Upper lobe of right lung (tissue), 1 donor: ENCODE measurements around the gene LMLN. TPM values are rescaled to one million over a fixed set of nuclear protein-coding genes. Genes with fewer than 3 reads are reported as not detected.

Experiments used
- ATAC-seq: fragments of 200-7000 bp; cut with Tn5 transposase; one replicate; pipeline ENCODE4 v1.9.1; 2020; ENCODE audit warnings: mild to moderate bottlenecking, moderate library complexity
- DNase-seq: peaks from one replicate; pipeline ENCODE4 v3.0.0-alpha.2; 2020
- H3K27ac ChIP-seq: fragments of 200-600 bp; one replicate; pipeline ENCODE4 v1.8.0; 2022
- H3K27me3 ChIP-seq: fragments of 200-600 bp; one replicate; pipeline ENCODE4 v1.8.0; 2022; ENCODE audit warnings: mild to moderate bottlenecking
- H3K36me3 ChIP-seq: fragments of 200-600 bp; one replicate; pipeline ENCODE4 v1.8.0; 2022
- H3K4me1 ChIP-seq: fragments of 200-600 bp; one replicate; pipeline ENCODE4 v1.8.0; 2022
- H3K4me3 ChIP-seq: fragments of 200-600 bp; one replicate; pipeline ENCODE4 v1.8.0; 2022; ENCODE audit warnings: mild to moderate bottlenecking
- H3K9me3 ChIP-seq: fragments of 200-600 bp; one replicate; pipeline ENCODE4 v1.8.0; 2022
- CTCF ChIP-seq: fragments of 200-600 bp; IDR thresholded peaks from one replicate; pipeline ENCODE4 v1.8.0; 2022; ENCODE audit warnings: antibody characterized with exemption
- intact Hi-C: fragments of 100-400 bp; cut with DNase I; formaldehyde crosslinking; loops from one replicate; pipeline ENCODE4 v1.11.0; 2022
- total RNA-seq: library from RNA; stranded (reverse); fragmentation: NEBNext Ultra II Directional; extraction: Animal tissue kit (Norgen Biotek cat#: 25700); gene quantifications from one replicate; pipeline ENCODE4 v1.2.1, GENCODE V29; 2021
- donor health status: DM: no; HTN: yes; CAD: no; lungs with severe emphysema.

Gene LMLN
- total RNA-seq, 1 donor from 2014 or later, result 7.3 TPM

- no peak for ATAC-seq
- TF ChIP-seq CTCF, result no peak
- H3K4me3 ChIP-seq, result no peak overlapping the region
- no peak for DNase-seq
- H3K9me3 ChIP-seq, result no peaks in the 10 kb centered on the region
- H3K27me3 ChIP-seq, result no peaks in the 10 kb centered on the region
- no peak overlapping the region for H3K27ac ChIP-seq
- no peaks in the 10 kb centered on the region for H3K4me1 ChIP-seq
- intact Hi-C loops, result no loop called here
- H3K36me3 ChIP-seq, result no peaks in the 10 kb centered on the region
Measured at GRCh38 chr3:197936819-197937384, 23.1 kb upstream of the LMLN start.

GRCh38 chr3:197940745-197941384 is 19.2 kb upstream of the LMLN start:
- H3K4me3 ChIP-seq, result no peak overlapping the region
- H3K4me1 ChIP-seq, result no peaks in the 10 kb centered on the region
- intact Hi-C loops, result no loop called here
- no peaks in the 10 kb centered on the region for H3K27me3 ChIP-seq
- no peak for TF ChIP-seq CTCF
- H3K27ac ChIP-seq, result no peak overlapping the region
- ATAC-seq (no peak), DNase-seq (no peak)
- H3K36me3 ChIP-seq, result no peaks in the 10 kb centered on the region
- H3K9me3 ChIP-seq, result no peaks in the 10 kb centered on the region

- intact Hi-C loops, result no loop called here
- Histone ChIP-seq H3K27ac (no peak overlapping the region), H3K4me1 (no peaks in the 10 kb centered on the region), H3K9me3 (no peaks in the 10 kb centered on the region), H3K4me3 (no peak overlapping the region), H3K36me3 (no peaks in the 10 kb centered on the region), H3K27me3 (no peaks in the 10 kb centered on the region)
- DNase-seq (no peak), ATAC-seq (peak; percentile 56)
- peak; percentile 71 for TF ChIP-seq CTCF
Measured at GRCh38 chr3:197942956-197943556, 17.0 kb upstream of the LMLN start.

GRCh38 chr3:197949191-197949777 is 10.7 kb upstream of the LMLN start:
- DNase-seq (no peak), ATAC-seq (no peak)
- no peaks in the 10 kb centered on the region for H3K27me3 ChIP-seq
- H3K4me1 ChIP-seq, result peaks cover 34% of the 10 kb centered on the region
- H3K36me3 ChIP-seq, result peaks cover 32% of the 10 kb centered on the region
- H3K4me3 ChIP-seq, result peak overlapping the region; percentile 70
- intact Hi-C loops, result no loop called here
- TF ChIP-seq CTCF, result no peak
- no peaks in the 10 kb centered on the region for H3K9me3 ChIP-seq
- peak overlapping the region; percentile 92 for H3K27ac ChIP-seq

- peaks cover 34% of the 10 kb centered on the region for H3K4me1 ChIP-seq
- peaks cover 39% of the 10 kb centered on the region for H3K36me3 ChIP-seq
- intact Hi-C loops, result no loop called here
- DNase-seq, result peak; percentile 92
- H3K27ac ChIP-seq, result peak within 1 kb of the TSS; percentile 92
- peak within 1 kb of the TSS; percentile 70 for H3K4me3 ChIP-seq
- no peak for TF ChIP-seq CTCF
- H3K9me3 ChIP-seq, result no peaks in the 10 kb centered on the region
- ATAC-seq, result peak; percentile 94
- no peaks in the 10 kb centered on the region for H3K27me3 ChIP-seq
Measured at GRCh38 chr3:197949778-197950676, 10.0 kb upstream of the LMLN start, which contains the start of gene RPL35A. Gene RPL35A, plus strand, starts transcription at chr3:197950190. Its CDS starts 778 bp downstream, at chr3:197950968.
